Kidney (tissue), 14 donors: Measurements from ENCODE around the gene OPTC. TPM values are rescaled to one million over a fixed set of nuclear protein-coding genes. Genes with fewer than 3 reads are reported as not detected.

ENCODE experiments used
- DNase-seq, 5 donors: peaks; one replicate each; pipeline ENCODE4 v3.0.0-alpha.2; 2013 to 2020
- FAIRE-seq: peaks from 2 replicates; lab custom pipeline; 2012; peaks lifted over from hg19 to GRCh38; lab: Jason Lieb, UNC
- H3K27ac ChIP-seq, 2 donors: one replicate each; pipeline ENCODE4 v1.7.0; 2013; ENCODE audit warnings: low read depth in 2 of 2, low read length in 2 of 2, inconsistent platforms in 1 of 2
- H3K27me3 ChIP-seq: one replicate; pipeline ENCODE4 v1.7.1; 2013; ENCODE audit warnings: low read length, inconsistent platforms; ENCODE audit not compliant: control insufficient read depth, insufficient read depth
- H3K36me3 ChIP-seq, 3 donors: one replicate each; pipeline versions ENCODE4 v1.7.0 to v1.7.1; 2013; ENCODE audit warnings: low read length in 3 of 3, control low read depth in 1 of 3, inconsistent platforms in 1 of 3; ENCODE audit not compliant: insufficient read depth in 3 of 3, control insufficient read depth in 2 of 3
- H3K4me1 ChIP-seq, 3 donors: one replicate each; pipeline versions ENCODE4 v1.7.0 to v1.7.1; 2013; ENCODE audit warnings: low read length in 3 of 3, inconsistent platforms in 1 of 3, low read depth in 1 of 3; ENCODE audit not compliant: control insufficient read depth in 2 of 3, insufficient read depth in 2 of 3
- H3K4me3 ChIP-seq, 3 donors: one replicate each; pipeline versions ENCODE4 v1.7.0 to v1.8.1; 2013; ENCODE audit warnings: low read length in 3 of 3, control low read depth in 1 of 3, inconsistent platforms in 1 of 3
- H3K9ac ChIP-seq, 3 donors: one replicate each; pipeline versions ENCODE4 v1.7.0 to v1.7.1; 2013; ENCODE audit warnings: low read length in 3 of 3, control low read depth in 1 of 3, inconsistent platforms in 1 of 3
- H3K9me3 ChIP-seq, 3 donors: one replicate each; pipeline versions ENCODE4 v1.7.0 to v1.7.1; 2013; ENCODE audit warnings: low read length in 3 of 3, control low read depth in 1 of 3, inconsistent platforms in 1 of 3; ENCODE audit not compliant: control insufficient read depth in 2 of 3, insufficient read depth in 1 of 3
- intact Hi-C: fragments of 100-400 bp; cut with DNase I; formaldehyde crosslinking; loops from one replicate; pipeline ENCODE4 v1.11.1; 2022
- polyA plus RNA-seq: library from polyadenylated mRNA; stranded (reverse); fragments of 350-450 nt; fragmentation: Illumina TruSeq; extraction: RNeasy Lipid Tissue Mini Kit (QIAGEN cat#74804); gene quantifications from one replicate; pipeline ENCODE4 v1.2.3, GENCODE V29; 2014; ENCODE audit warnings: low read depth, low replicate concordance; ENCODE audit not compliant: insufficient read depth
- total RNA-seq: library from RNA; stranded (reverse); fragmentation: NEBNext Ultra II Directional; extraction: Animal tissue kit (Norgen Biotek cat#: 25700); gene quantifications from one replicate; pipeline ENCODE4 v1.2.1, GENCODE V29; 2021
- TF ChIP-seq, protein P1 (sequence below): IDR thresholded peaks from 3 replicates; pipeline ENCODE4 v1.5.1; 2012; ENCODE audit warnings: mild to moderate bottlenecking, moderate library complexity, borderline replicate concordance; ENCODE audit not compliant: insufficient read depth; ENCODE audit errors: extremely low read depth
- donor health status: control.
- donor health status: control.
- donor health status: control.
- donor health status: control.
- donor health status: control.
- donor health status: DM: yes; HTN: yes; CAD: no.
- donor health status: Normal renal cell carcinoma (clear cell type).

The OPTC gene
- total and polyA plus RNA-seq, 2 donors from 2014 or later: not detected

DNA sequence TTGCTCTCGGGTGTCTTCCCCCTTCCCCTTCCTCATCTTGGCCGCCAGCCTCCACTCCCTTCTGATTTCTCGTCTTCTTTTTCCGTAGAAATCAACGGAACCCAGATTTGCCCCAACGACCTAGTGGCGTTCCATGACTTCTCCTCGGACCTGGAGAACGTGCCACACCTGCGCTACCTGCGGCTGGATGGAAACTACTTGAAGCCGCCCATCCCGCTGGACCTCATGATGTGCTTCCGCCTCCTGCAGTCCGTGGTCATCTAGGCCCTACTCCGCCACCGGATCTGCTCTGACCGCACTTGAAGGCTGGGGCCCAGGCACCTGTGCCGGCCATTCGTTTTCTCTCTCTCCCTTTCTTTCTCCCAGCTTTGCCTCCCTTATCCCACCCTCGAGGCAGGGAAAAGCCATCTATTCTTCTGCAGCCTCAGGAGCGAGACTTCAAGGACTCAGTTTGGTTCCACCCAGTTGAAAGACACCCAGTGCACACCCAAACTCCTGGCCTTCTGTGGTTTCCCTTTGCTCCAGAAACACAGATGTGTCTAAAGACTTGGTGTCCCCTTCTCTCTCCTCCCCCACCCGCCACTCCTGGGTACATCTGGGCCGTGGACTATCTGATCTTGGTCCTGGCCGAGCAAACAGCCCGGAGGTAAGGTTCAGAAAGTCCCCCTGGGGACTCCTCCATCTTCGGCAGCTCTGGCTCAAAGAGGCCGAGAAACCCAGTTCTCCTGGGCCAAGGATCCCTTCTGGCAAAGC lies 7.2 kb upstream of the OPTC start:
- no peak for FAIRE-seq
- DNase-seq: no peak
- H3K27ac ChIP-seq: peak overlapping the region; percentile 25 to 68
- no peaks in the 10 kb centered on the region for H3K9me3 ChIP-seq
- H3K27me3 ChIP-seq: no peaks in the 10 kb centered on the region
- no peaks in the 10 kb centered on the region for H3K36me3 ChIP-seq
- H3K9ac ChIP-seq: no peak overlapping the region
- TF ChIP-seq, protein P1, sequence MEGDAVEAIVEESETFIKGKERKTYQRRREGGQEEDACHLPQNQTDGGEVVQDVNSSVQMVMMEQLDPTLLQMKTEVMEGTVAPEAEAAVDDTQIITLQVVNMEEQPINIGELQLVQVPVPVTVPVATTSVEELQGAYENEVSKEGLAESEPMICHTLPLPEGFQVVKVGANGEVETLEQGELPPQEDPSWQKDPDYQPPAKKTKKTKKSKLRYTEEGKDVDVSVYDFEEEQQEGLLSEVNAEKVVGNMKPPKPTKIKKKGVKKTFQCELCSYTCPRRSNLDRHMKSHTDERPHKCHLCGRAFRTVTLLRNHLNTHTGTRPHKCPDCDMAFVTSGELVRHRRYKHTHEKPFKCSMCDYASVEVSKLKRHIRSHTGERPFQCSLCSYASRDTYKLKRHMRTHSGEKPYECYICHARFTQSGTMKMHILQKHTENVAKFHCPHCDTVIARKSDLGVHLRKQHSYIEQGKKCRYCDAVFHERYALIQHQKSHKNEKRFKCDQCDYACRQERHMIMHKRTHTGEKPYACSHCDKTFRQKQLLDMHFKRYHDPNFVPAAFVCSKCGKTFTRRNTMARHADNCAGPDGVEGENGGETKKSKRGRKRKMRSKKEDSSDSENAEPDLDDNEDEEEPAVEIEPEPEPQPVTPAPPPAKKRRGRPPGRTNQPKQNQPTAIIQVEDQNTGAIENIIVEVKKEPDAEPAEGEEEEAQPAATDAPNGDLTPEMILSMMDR: no peak
- intact Hi-C loops: loop anchor here (5.0 kb wide), 1 partner anchor 144 kb away; no protein-coding TSS in a partner anchor
- H3K4me1 ChIP-seq: peaks cover 0 to 6% (median 0%) of the 10 kb centered on the region in 3 donors
- peak overlapping the region in 1 of 3 donors; percentile 62 for H3K4me3 ChIP-seq

DNA sequence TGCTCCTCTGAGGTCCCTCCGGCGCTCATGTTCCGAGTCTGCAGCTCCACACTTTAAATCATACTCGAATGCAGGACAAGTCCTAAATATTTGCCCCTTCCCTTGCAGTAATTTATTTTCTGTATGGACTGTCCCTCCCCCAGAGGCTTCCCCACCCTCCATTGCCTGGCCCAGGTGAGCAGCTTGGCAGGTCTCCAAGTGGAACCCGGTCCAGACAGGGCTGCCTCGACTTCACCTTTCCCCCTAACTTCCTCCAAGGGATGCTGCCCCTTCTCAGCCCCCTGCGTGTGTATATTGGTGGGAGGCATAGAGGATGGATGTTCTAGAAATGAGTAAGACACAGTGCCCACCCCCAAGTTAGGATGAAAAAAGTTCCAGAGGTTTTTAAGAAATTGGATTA lies 5.4 kb upstream of the OPTC start:
- no peak for FAIRE-seq
- TF ChIP-seq, protein P1: no peak

DNA sequence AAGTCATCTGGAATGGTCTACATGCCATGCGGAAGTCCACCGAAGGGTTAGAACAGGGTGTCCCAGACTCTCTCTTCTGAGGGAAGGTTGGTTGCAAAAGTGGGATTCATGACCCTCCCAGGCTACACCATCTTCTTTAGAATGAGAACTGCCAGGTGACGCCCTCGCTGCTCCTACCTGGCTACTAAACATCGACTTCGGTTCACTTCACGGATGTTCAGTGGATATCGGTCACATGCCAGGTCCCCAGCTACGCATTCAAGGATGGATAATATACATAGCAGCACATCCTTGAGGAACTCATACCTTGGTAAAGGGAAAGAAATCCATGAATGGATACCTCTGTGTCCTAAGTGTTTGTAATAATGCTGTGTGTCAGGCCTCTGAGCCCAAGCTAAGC lies 3.3 kb upstream of the OPTC start:
- intact Hi-C loops: loop anchor here (10.0 kb wide), 1 partner anchor 216 kb away; no protein-coding TSS in a partner anchor
- FAIRE-seq: no peak

More for the DNA sequence above, 5.4 kb upstream of the OPTC start:
- peak in 1 of 5 donors; percentile 67 for DNase-seq
- Histone ChIP-seq H3K4me3 (no peak overlapping the region), H3K9ac (no peak overlapping the region), H3K27ac (no peak overlapping the region), H3K36me3 (no peaks in the 10 kb centered on the region), H3K27me3 (no peaks in the 10 kb centered on the region), H3K4me1 (peaks cover 0 to 6% (median 0%) of the 10 kb centered on the region in 3 donors), H3K9me3 (no peaks in the 10 kb centered on the region)
- intact Hi-C loops: loop anchor here (5.0 kb wide), 1 partner anchor 146 kb away; no protein-coding TSS in a partner anchor

More for the DNA sequence above, 3.3 kb upstream of the OPTC start:
- Histone ChIP-seq H3K36me3 (no peaks in the 10 kb centered on the region), H3K9me3 (no peaks in the 10 kb centered on the region), H3K27ac (no peak overlapping the region), H3K27me3 (no peaks in the 10 kb centered on the region), H3K4me1 (peaks cover 0 to 6% (median 0%) of the 10 kb centered on the region in 3 donors), H3K9ac (no peak overlapping the region), H3K4me3 (no peak overlapping the region)
- TF ChIP-seq, protein P1: no peak
- no peak for DNase-seq
